NB4 (cell line): ENCODE results near the gene LRRC31.

Source experiments
- CTCF ChIP-seq: IDR thresholded peaks from one replicate; pipeline ENCODE4 v1.5.1; 2012; ENCODE audit warnings: low read depth, low read length
- MAX ChIP-seq: IDR thresholded peaks from 2 replicates; pipeline ENCODE4 v1.6.1; 2011; ENCODE audit warnings: low read depth, low read length
- MYC ChIP-seq: IDR thresholded peaks from 2 replicates; pipeline ENCODE4 v1.6.1; 2011; ENCODE audit warnings: low read depth, low read length
- POLR2A ChIP-seq: IDR thresholded peaks from 2 replicates; pipeline ENCODE4 v1.6.1; 2011; ENCODE audit warnings: mild to moderate bottlenecking; ENCODE audit not compliant: insufficient read length; ENCODE audit errors: extremely low read depth

GRCh38 chr3:169857811-169858210, 11.9 kb downstream of the LRRC31 start:
- TF ChIP-seq CTCF (no peak), POLR2A (no peak), MAX (no peak), MYC (no peak)
